ENCODE measurements around the gene TPM2. TPM values are rescaled to one million over a fixed set of nuclear protein-coding genes. Genes with fewer than 3 reads are reported as not detected.

TPM2 gene
- total RNA-seq, 1 donor from 2014 or later: 2,993 TPM

Other genes with a start within 250 kb of the TPM2 start
- 35.9 TPM for gene RUSC2, start 199.8 kb downstream of the TPM2 start, total RNA-seq (ENCODE audit: insufficient read depth, low replicate concordance)
- 4.8 TPM for gene TESK1, start 84.7 kb downstream of the TPM2 start, total RNA-seq (ENCODE audit: insufficient read depth, low replicate concordance)
- 2.6 TPM for gene CD72, start 71.5 kb downstream of the TPM2 start, total RNA-seq (ENCODE audit: insufficient read depth, low replicate concordance)
- gene SIT1, start 39.0 kb downstream of the TPM2 start, total RNA-seq (ENCODE audit: insufficient read depth, low replicate concordance): not detected
- 12,614 TPM for gene RMRP, start 31.9 kb downstream of the TPM2 start, total RNA-seq (ENCODE audit: insufficient read depth, low replicate concordance)
- gene CCDC107, start 31.6 kb downstream of the TPM2 start, total RNA-seq (ENCODE audit: insufficient read depth, low replicate concordance): 38.0 TPM
- gene ARHGEF39, start 24.7 kb downstream of the TPM2 start, total RNA-seq (ENCODE audit: insufficient read depth, low replicate concordance): 5.5 TPM
- 13.0 TPM for gene CA9, start 16.0 kb downstream of the TPM2 start, total RNA-seq (ENCODE audit: insufficient read depth, low replicate concordance)
- gene TLN1, start 42.3 kb upstream of the TPM2 start, total RNA-seq (ENCODE audit: insufficient read depth, low replicate concordance): 273 TPM
- gene CREB3, start 42.7 kb upstream of the TPM2 start, total RNA-seq (ENCODE audit: insufficient read depth, low replicate concordance): 41.9 TPM
- 24.3 TPM for gene GBA2, start 59.3 kb upstream of the TPM2 start, total RNA-seq (ENCODE audit: insufficient read depth, low replicate concordance)
- gene RGP1, start 59.4 kb upstream of the TPM2 start, total RNA-seq (ENCODE audit: insufficient read depth, low replicate concordance): 7.0 TPM
- gene MSMP, start 64.4 kb upstream of the TPM2 start, total RNA-seq (ENCODE audit: insufficient read depth, low replicate concordance): not detected
- gene NPR2, start 101.7 kb upstream of the TPM2 start, total RNA-seq (ENCODE audit: insufficient read depth, low replicate concordance): 15.9 TPM
- gene SPAG8, start 122.3 kb upstream of the TPM2 start, total RNA-seq (ENCODE audit: insufficient read depth, low replicate concordance): 5.1 TPM
- gene HINT2, start 125.1 kb upstream of the TPM2 start, total RNA-seq (ENCODE audit: insufficient read depth, low replicate concordance): 2.9 TPM
- gene FAM221B, start 138.8 kb upstream of the TPM2 start, total RNA-seq (ENCODE audit: insufficient read depth, low replicate concordance): 1.2 TPM
- 3.9 TPM for gene TMEM8B, start 139.3 kb upstream of the TPM2 start, total RNA-seq (ENCODE audit: insufficient read depth, low replicate concordance)
- not detected for gene OR13J1, start 180.5 kb upstream of the TPM2 start, total RNA-seq (ENCODE audit: insufficient read depth, low replicate concordance)
- gene HRCT1, start 216.3 kb upstream of the TPM2 start, total RNA-seq (ENCODE audit: insufficient read depth, low replicate concordance): 13.7 TPM
- 1.4 TPM for gene SPAAR, start 219.6 kb upstream of the TPM2 start, total RNA-seq (ENCODE audit: insufficient read depth, low replicate concordance)